G401 (cell line): ENCODE results near the gene RNASE2. TPM values are rescaled to one million over a fixed set of nuclear protein-coding genes. Genes with fewer than 3 reads are reported as not detected.

Experiments
- total RNA-seq: library from RNA; depleted of rRNA; stranded (reverse); fragments of >200 nt; shearing (Covaris generic); gene quantifications from 2 replicates; pipeline ENCODE4 v1.2.3, GENCODE V29; 2014; rRNA removed

RNASE2 gene
- total RNA-seq, 1 experiment from 2014 or later = not detected

Other genes starting within 250 kb of the RNASE2 start
- not detected in 2 replicates for gene EDDM3A, start 209.6 kb upstream of the RNASE2 start, total RNA-seq
- gene EDDM3B, start 187.1 kb upstream of the RNASE2 start, total RNA-seq = not detected in 2 replicates
- not detected in 2 replicates for gene RNASE6, start 174.2 kb upstream of the RNASE2 start, total RNA-seq
- gene RNASE1, start 152.6 kb upstream of the RNASE2 start, total RNA-seq = 0.85 TPM in 1 of 2 replicates, not detected in the other
- gene RNASE3, start 64.1 kb upstream of the RNASE2 start, total RNA-seq = not detected in 2 replicates
- gene METTL17, start 34.5 kb downstream of the RNASE2 start, total RNA-seq = 88.2 and 157 TPM in 2 replicates
- gene SLC39A2, start 43.8 kb downstream of the RNASE2 start, total RNA-seq = not detected in 2 replicates
- 28.6 and 40.4 TPM in 2 replicates for gene NDRG2, start 69.6 kb downstream of the RNASE2 start, total RNA-seq
- not detected in 2 replicates for gene TPPP2, start 74.7 kb downstream of the RNASE2 start, total RNA-seq
- gene RNASE13, start 79.3 kb downstream of the RNASE2 start, total RNA-seq = not detected in 2 replicates
- gene RNASE7, start 86.9 kb downstream of the RNASE2 start, total RNA-seq = not detected in 2 replicates
- gene RNASE8, start 102.3 kb downstream of the RNASE2 start, total RNA-seq = not detected in 2 replicates
- 48.6 and 50.3 TPM in 2 replicates for gene ARHGEF40, start 114.8 kb downstream of the RNASE2 start, total RNA-seq
- gene ZNF219, start 143.2 kb downstream of the RNASE2 start, total RNA-seq = 29.4 and 45.8 TPM in 2 replicates
- gene TMEM253, start 145.6 kb downstream of the RNASE2 start, total RNA-seq = not detected in 2 replicates
- gene OR5AU1, start 200.6 kb downstream of the RNASE2 start, total RNA-seq = 0.71 TPM in 1 of 2 replicates, not detected in the other